Activated naive CD4-positive, alpha-beta T cell treated with anti-CD3 and anti-CD28 coated beads, Interleukin-2, amount 50 U/mL, for 24 hours (primary cell): ENCODE results near the gene CCR2.
"Not testable (repeated sequence)": the region's sequence is repeated elsewhere in the genome, so short reads cannot be mapped to it uniquely, and the experiment has no call there.

ENCODE experiments used
- H3K27ac Mint-ChIP-seq: one replicate; pipeline ENCODE4 v1.8.0; 2021; ENCODE audit warnings: mild to moderate bottlenecking, mixed read lengths
- H3K27me3 Mint-ChIP-seq: one replicate; pipeline ENCODE4 v1.8.0; 2021; ENCODE audit warnings: mixed read lengths
- H3K36me3 Mint-ChIP-seq: one replicate; pipeline ENCODE4 v1.8.0; 2021; ENCODE audit warnings: mixed read lengths
- H3K4me1 Mint-ChIP-seq: one replicate; pipeline ENCODE4 v1.8.0; 2021; ENCODE audit warnings: mixed read lengths
- H3K4me3 Mint-ChIP-seq: one replicate; pipeline ENCODE4 v1.8.0; 2021; ENCODE audit warnings: mild to moderate bottlenecking, mixed read lengths
- H3K9me3 Mint-ChIP-seq: one replicate; pipeline ENCODE4 v1.8.0; 2021; ENCODE audit warnings: mixed read lengths

Gene CCR2

DNA sequence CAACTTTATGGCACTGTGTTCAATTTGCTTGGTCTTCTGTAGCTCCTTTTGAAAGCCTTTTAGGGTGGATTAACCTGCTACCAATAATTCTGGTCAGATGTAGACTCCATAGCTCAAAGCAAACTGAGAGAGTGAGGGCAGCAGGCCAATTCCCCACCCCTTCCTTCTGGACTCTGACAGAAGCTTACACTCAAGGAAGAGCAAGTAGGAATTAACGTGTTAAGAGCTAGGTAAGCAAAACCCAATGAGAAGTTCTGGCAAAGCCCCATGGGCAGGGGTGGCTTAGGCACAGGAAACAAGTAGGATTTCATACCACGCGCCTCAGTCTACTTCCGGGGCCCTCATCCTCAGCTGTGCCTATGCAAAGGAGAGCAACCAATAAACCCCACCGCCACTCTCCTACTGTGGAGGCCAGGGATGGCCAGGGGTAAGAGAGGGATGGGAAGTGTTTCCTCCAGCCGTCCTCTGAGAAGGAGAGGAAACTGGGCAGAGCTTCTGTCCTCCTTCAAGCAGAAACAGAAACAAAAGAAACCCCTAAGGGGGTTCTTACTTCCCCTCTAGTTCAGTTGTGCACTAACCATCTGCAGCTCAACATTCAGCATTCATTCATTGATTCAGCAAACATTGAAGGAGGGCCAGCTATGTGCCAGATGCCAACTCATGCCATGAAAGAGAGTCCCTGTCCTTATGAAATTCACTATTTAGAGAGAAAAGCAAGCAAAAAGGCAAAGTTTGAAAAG, 29.5 kb downstream of the CCR2 start:
- H3K4me3 Mint-ChIP-seq: no peak overlapping the region
- H3K9me3 Mint-ChIP-seq: no peaks in the 10 kb centered on the region
- H3K36me3 Mint-ChIP-seq: no peaks in the 10 kb centered on the region
- peaks cover 17% of the 10 kb centered on the region for H3K4me1 Mint-ChIP-seq
- H3K27me3 Mint-ChIP-seq: no peaks in the 10 kb centered on the region
- H3K27ac Mint-ChIP-seq: no peak overlapping the region

DNA sequence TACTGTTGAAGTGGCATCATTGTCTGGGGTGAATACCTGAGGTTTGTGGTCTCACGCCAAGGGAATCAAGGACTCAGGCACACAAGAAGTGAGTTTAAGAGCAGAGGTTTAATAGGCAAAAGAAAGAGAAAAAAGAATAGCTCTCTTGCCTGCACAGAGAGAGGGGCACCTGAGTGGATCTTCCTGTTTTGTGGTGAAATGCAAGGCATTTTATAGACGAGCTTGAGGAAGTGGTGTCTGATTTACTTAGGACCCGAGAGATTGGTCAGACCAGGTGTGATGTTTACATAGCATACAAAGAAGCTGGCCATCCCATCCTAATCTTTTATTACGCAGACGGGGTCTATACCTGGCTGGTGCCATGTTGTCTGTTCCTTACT, 30.0 kb downstream of the CCR2 start:
- peaks cover 16% of the 10 kb centered on the region for H3K4me1 Mint-ChIP-seq
- no peak overlapping the region for H3K27ac Mint-ChIP-seq
- no peaks in the 10 kb centered on the region for H3K27me3 Mint-ChIP-seq
- no peaks in the 10 kb centered on the region for H3K9me3 Mint-ChIP-seq
- no peaks in the 10 kb centered on the region for H3K36me3 Mint-ChIP-seq
- H3K4me3 Mint-ChIP-seq: no peak overlapping the region

DNA sequence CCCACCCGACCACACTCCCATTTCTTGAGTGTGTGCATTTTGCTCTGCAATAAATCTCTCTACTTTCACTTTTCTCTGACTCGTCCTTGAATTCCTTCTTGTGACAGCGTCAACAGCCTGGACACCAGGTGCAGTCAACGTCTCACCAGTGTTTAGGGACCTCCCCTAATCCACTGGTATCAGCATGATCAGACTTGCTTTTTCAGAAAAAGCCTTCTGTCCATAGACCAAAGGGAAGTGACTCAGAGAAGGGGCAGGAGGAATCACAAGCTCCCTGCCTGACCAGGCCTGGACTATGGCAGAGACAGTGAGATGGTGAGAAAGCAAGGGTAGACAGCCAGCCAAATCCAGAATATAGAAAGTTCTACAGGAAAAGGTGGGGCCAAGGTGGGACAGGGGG, 32.3 kb downstream of the CCR2 start:
- Mint-ChIP-seq H3K27ac (no peak overlapping the region), H3K9me3 (no peaks in the 10 kb centered on the region), H3K27me3 (no peaks in the 10 kb centered on the region), H3K4me1 (peaks cover 7% of the 10 kb centered on the region), H3K36me3 (no peaks in the 10 kb centered on the region), H3K4me3 (no peak overlapping the region)

DNA sequence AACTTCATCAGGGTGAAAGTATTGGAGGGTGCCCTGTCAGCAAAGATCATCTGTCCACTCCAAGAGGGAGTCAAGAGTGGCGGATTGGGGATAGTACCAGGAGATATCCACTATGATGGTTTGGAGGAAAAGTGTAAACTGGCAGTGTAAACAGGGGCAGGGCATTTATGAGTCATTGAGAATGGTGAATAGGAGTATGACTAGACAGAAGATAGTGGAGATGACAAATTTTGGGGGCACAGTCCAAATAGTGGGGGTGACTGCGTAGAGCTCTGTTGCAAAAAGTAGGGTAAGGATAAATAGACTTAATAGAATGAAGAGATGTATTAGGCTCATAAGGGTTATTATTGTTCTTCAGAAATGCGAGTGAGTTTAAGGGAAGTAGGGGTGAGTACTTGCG, 34.9 kb downstream of the CCR2 start:
- H3K4me3 Mint-ChIP-seq, H3K9me3 Mint-ChIP-seq, H3K27me3 Mint-ChIP-seq, H3K27ac Mint-ChIP-seq, H3K4me1 Mint-ChIP-seq, H3K36me3 Mint-ChIP-seq: not testable (repeated sequence)

DNA sequence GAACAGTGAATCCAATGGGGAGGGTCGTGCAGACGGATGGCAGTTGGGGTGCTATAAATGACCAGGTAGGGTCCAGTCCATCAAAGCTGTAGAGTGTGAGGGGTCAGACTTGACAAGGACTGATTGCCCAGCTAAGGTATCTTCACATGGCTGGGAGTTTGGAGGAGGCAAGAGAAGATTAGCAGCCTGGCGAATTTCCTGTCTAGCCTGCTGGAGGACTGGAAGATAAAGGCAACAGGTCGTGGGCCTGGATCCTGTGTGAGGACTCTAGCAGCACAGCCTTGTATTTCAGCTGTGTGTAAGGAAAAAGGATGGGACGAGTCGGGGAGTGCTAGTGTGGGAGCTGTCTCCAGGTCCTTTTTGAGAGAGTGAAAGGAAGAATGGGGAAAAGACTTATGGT, 35.4 kb downstream of the CCR2 start:
- Mint-ChIP-seq H3K9me3 (no peaks in the 10 kb centered on the region), H3K4me1 (no peaks in the 10 kb centered on the region), H3K4me3 (no peak overlapping the region), H3K27me3 (no peaks in the 10 kb centered on the region), H3K36me3 (no peaks in the 10 kb centered on the region), H3K27ac (no peak overlapping the region)

DNA sequence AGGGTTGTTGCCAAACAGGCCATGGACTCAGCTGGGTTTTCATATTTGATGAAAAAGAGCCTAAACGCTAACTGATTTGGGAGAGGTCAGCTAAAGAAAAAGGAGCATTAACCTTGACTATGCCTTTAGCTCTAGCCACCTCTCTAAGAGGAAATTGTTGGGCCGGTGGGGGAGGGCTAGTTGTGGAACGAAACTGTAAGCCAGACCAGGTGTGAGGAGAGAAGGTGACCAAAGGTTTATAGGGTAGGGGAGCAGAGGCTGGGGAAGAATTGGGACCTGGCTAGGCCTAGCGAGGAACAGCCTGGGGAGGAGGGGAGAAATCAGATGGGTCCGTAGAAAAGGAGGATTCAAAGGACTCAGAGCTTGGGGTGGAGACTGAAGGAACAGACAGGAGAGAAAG, 37.6 kb downstream of the CCR2 start:
- H3K9me3 Mint-ChIP-seq, H3K36me3 Mint-ChIP-seq, H3K27ac Mint-ChIP-seq, H3K4me3 Mint-ChIP-seq, H3K4me1 Mint-ChIP-seq, H3K27me3 Mint-ChIP-seq: not testable (repeated sequence)

DNA sequence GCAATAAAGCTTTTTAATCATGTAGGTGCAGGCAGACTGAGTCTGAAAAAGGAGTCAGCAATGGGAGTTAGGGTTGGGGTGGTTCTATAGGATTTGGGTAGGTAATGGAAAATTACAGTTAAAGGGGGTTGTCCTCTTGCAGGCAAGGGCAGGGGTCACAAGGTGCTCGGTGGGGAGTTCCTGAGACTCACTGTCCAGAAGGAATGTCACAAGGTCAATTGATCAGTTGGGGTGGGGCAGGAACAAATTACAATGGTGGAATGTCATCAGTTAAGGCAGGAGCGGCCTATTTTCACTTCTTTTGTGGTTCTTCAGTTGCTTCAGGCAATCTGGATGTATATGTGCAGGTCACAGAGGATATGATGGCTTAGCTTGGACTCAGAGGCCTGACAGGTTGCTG, 39.1 kb downstream of the CCR2 start:
- Mint-ChIP-seq H3K4me1 (no peaks in the 10 kb centered on the region), H3K36me3 (no peaks in the 10 kb centered on the region), H3K27ac (no peak overlapping the region), H3K9me3 (no peaks in the 10 kb centered on the region), H3K27me3 (no peaks in the 10 kb centered on the region), H3K4me3 (no peak overlapping the region)

DNA sequence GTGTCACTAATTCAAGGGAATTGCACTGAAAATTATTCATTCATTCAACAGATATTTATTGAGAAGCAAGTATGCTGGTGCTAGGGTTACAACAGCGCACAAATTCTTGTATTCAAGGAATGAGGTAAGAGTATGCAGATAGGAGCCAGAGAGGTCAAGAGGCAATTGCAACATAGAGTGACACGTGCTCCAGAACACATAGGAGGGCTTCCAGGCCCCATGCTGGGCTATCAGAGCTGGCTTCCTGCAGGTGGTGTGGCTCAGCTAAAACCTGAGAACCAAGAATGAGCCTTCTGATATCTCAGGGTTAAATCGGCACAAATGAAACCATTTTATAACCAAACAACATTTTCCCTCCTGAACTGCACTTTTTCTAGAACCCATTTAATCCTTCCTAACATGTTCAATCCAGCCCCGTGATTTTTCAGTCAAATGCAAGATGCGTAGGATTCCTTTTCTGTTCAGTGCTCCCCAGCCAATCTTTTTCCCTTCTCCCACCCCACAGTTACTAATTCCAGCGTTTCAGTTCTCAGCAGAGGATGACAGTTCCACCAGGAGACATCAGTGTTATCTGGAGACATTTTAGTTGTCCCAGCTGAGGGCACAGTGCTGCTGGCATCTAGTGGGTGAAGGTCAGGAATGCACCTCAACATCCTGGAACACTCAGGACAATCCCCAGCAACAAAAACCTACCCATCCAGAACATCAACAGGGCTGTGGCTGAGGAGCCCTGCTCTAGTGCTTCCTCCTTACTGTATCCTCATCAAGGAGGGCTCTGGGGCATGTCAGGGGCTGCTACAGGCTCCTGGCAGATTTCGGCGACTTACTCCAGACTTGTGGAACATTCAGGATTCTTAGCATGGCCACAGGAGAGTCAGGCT, 39.9 kb downstream of the CCR2 start:
- H3K4me1 Mint-ChIP-seq: no peaks in the 10 kb centered on the region
- H3K27me3 Mint-ChIP-seq: no peaks in the 10 kb centered on the region
- H3K4me3 Mint-ChIP-seq: no peak overlapping the region
- no peaks in the 10 kb centered on the region for H3K36me3 Mint-ChIP-seq
- no peaks in the 10 kb centered on the region for H3K9me3 Mint-ChIP-seq
- H3K27ac Mint-ChIP-seq: peak overlapping the region; percentile 32

DNA sequence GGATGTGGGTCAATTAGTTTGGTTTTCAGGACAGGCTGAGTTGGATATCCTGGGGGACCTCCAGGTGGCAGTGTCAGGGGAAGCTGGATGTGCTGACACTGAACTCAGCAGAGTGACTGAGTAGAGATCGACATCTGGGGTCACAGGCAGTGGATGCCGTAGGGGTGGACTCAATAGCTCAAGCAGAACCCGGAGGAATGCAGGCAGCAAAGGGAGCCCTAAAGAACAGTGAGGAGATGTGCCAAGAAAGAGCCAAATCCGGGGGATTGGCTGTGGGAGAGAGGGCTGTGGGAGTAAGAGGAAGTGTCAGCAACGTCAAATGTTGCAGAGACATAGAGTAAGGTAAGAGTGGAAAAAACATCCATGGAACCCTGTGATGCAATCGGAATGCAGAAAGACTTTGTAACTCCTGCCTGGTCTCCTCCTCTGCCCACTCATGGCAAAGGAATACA, 41.3 kb downstream of the CCR2 start:
- H3K4me1 Mint-ChIP-seq: no peaks in the 10 kb centered on the region
- no peaks in the 10 kb centered on the region for H3K27me3 Mint-ChIP-seq
- H3K27ac Mint-ChIP-seq: no peak overlapping the region
- H3K9me3 Mint-ChIP-seq: no peaks in the 10 kb centered on the region
- H3K36me3 Mint-ChIP-seq: no peaks in the 10 kb centered on the region
- no peak overlapping the region for H3K4me3 Mint-ChIP-seq

DNA sequence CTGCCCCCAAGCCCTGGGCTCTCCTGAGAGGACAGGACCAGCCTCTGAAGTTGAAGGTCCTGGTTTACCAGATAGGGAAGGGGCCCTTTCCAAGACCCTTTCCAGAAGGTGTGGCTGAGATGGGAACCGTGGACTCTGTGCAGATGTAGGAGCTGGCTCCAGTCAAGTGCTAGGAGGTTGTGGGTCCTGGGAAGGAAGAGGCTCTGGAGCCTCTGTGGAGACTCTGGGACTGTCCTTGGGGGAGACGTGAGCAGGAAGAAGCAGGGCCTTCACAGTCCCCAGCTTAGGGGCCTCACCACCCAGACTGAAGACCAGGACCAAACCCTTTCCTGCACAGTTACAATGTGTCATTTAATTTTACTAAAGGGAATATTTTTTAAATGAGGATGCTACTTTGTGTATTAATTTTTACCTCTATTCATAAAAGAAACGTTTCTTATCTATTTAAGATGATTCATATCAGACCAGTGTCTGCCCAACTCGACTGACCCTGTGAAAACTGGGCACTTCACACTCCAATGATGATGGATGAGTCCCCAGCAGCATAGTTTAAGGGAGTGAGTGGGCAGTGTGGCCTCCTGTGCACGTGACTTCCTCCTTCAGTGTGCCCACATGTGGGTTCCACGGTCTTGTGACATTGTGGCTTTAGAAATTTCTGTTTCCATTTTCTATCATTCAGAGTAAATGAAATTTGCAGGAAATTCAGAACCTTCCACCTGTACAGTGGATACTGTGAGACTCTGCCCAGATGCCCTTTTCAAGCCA, 42.0 kb downstream of the CCR2 start:
- no peaks in the 10 kb centered on the region for H3K27me3 Mint-ChIP-seq
- no peaks in the 10 kb centered on the region for H3K36me3 Mint-ChIP-seq
- no peak overlapping the region for H3K27ac Mint-ChIP-seq
- H3K4me3 Mint-ChIP-seq: no peak overlapping the region
- H3K9me3 Mint-ChIP-seq: no peaks in the 10 kb centered on the region
- H3K4me1 Mint-ChIP-seq: no peaks in the 10 kb centered on the region

DNA sequence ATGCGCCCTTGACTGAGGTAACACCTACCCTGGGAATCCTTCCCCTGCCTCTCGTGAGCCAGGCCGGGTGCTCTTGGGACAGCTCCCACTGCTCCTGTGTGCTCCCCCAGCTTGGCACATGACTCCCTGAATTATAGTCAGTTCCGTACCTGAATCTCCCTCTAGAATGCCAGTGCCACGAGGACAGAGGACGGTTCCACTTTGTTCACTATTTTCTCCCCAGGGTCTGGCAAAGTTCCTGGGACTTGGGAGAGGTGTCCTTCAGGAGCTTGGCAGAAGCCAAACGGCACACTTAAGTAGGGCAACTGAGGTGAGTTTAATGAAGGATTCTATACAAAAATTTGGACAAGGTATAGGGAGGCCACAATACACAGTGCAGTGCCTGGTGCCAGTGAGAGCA, 43.2 kb downstream of the CCR2 start:
- no peaks in the 10 kb centered on the region for H3K36me3 Mint-ChIP-seq
- H3K9me3 Mint-ChIP-seq: no peaks in the 10 kb centered on the region

DNA sequence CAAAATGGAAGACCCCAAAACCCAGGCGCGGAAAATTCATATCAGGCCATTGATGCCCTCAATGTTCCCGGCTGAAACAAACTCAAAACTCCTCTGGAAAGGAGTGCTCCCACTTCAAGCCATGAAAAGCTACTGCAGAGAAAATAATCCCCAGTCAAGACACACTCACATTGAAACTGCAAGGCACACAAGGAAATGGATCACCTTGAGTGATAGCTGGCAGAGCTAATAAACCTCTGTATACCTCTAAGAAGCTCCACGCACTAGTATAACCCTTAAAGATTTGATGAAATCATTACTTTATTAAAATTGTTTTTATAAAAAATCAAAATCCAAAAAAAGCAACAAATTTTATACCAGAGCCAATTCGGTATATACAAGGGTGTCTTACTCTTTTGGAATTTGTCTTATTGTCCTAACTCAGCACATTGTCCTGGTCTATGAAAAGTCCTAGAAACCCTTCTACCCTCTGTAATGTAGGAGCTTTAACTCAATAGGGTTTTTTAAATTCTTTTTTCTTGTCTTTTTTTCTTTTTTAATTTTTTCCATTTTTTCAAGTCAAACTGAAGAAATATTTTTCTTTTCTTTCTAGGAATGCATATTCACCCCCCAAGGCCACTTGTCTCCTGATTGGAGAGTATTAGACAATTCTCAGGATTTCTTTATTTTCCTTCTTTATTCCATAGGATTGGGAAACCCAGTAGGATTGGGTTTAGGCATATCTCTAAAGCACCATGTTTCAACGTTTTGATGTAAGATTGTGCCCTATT, 44.5 kb downstream of the CCR2 start:
- no peaks in the 10 kb centered on the region for H3K4me1 Mint-ChIP-seq
- H3K27ac Mint-ChIP-seq: no peak overlapping the region
- no peaks in the 10 kb centered on the region for H3K36me3 Mint-ChIP-seq

More for the DNA sequence above, 43.2 kb downstream of the CCR2 start:
- no peaks in the 10 kb centered on the region for H3K4me1 Mint-ChIP-seq
- no peak overlapping the region for H3K4me3 Mint-ChIP-seq
- H3K27me3 Mint-ChIP-seq: no peaks in the 10 kb centered on the region
- no peak overlapping the region for H3K27ac Mint-ChIP-seq

DNA sequence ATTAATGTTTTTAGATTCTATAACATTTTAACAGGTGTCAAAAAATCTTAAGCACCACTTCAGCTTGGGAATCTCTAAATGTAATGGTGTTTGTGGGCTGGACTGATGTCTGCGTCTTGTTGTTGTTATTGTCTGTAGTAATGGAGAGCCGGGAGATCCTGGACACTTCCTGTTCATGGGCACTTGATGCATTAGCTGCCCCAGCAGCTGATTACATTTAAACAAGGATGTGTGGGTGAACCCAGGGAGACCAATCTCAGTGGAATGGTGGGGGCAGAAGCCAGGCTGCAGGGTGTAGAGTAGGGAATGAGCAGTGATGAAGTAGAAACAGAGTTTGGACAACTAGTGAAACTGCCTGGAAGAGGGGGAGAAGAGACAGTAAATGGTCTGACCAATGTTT, 45.2 kb downstream of the CCR2 start:
- H3K4me1 Mint-ChIP-seq: no peaks in the 10 kb centered on the region
- no peak overlapping the region for H3K27ac Mint-ChIP-seq
- H3K4me3 Mint-ChIP-seq: no peak overlapping the region
- no peaks in the 10 kb centered on the region for H3K9me3 Mint-ChIP-seq
- no peaks in the 10 kb centered on the region for H3K27me3 Mint-ChIP-seq
- H3K36me3 Mint-ChIP-seq: no peaks in the 10 kb centered on the region

More for the DNA sequence above, 44.5 kb downstream of the CCR2 start:
- no peaks in the 10 kb centered on the region for H3K27me3 Mint-ChIP-seq
- no peak overlapping the region for H3K4me3 Mint-ChIP-seq
- no peaks in the 10 kb centered on the region for H3K9me3 Mint-ChIP-seq

DNA sequence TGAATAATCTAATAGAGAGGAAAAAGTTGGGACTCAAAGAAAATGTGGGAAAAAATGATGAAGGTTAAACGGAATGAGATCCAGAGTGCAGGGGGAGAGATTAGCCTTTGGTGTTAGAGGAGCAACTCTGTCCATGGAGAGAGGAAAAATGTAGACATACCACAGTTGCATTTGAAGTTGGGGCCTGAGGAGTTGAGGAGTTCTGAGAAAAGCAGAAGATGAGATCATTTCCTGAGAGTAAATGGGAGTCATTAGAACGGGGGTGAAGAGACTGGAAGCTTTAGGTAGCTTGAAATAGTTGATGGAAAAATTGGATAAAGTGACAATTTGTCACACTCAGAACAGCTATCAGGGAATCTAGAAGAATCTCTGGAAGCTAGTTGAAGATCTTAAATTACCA, 45.6 kb downstream of the CCR2 start:
- H3K4me1 Mint-ChIP-seq: no peaks in the 10 kb centered on the region
- H3K27ac Mint-ChIP-seq: no peak overlapping the region
- no peak overlapping the region for H3K4me3 Mint-ChIP-seq
- no peaks in the 10 kb centered on the region for H3K36me3 Mint-ChIP-seq
- H3K9me3 Mint-ChIP-seq: no peaks in the 10 kb centered on the region
- H3K27me3 Mint-ChIP-seq: no peaks in the 10 kb centered on the region

DNA sequence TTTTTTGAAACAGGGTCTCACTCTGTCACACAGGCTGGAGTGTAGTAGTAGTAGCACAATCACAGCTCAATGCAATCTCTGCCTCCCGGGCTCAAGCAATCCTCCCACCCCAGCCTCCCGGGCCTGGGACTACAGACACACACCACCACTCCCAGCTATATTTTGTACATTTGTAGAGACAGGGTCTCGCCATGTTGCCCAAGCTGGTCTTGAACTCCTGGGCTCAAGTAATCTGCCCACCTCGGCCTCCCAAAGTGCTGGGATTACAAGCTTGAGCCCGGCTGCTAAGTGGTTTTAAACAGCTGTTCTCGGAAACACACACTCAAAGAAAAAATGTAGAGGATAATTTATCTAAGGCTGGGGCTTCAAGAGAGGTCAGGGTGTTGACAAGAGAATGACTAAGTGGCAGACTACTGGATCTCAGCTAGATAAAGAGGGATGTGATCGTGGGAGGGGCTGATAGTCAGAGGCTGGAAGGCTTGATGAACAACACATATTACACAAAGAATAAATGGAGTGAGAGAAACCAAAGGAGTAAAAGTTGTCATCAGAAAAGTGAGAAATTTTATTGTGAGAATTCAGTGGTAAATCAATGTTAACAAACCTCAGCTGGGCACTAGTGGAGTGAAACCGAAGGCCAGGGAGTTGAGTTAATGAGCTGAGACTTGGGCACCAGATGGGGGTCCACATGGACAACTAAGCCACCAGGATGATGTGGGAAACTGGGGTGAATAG, 46.3 kb downstream of the CCR2 start:
- H3K4me1 Mint-ChIP-seq: no peaks in the 10 kb centered on the region

More for the DNA sequence above, 46.3 kb downstream of the CCR2 start:
- H3K27me3 Mint-ChIP-seq: no peaks in the 10 kb centered on the region
- no peaks in the 10 kb centered on the region for H3K36me3 Mint-ChIP-seq
- H3K9me3 Mint-ChIP-seq: no peaks in the 10 kb centered on the region
- H3K4me3 Mint-ChIP-seq: no peak overlapping the region
- H3K27ac Mint-ChIP-seq: no peak overlapping the region
